Measurements from ENCODE around the gene SCARB2.
A peak's percentile ranks its signal among the peaks of the same experiment; 100 is the strongest.

SCARB2 gene

DNA sequence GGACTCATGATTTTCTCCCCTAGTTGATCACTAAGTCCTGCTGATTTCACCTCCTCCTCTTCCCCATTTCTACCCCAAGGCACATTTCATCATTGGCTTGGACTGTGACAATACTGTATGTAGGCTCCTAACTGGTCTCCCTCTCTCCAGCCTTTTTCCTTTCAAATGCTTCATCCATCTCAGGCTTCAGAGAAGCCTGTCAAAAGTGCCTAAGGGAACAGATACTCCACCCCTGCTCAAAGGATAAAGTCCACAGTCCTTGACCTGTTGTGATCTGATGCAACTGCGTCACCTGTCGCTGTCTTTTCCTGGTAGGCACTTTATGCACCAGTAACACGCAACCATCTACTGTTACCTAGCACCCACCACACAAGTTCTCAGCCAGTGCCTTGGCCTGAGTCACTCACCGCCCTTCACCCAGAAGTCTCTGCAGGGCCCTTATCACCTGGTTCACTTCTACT lies 12.8 kb downstream of the SCARB2 start:
- H3K27ac ChIP-seq = peak overlapping the region; percentile 97
- TF ChIP-seq ZFX (IDR thresholded peaks at IDR 0.05; ENCODE audit: borderline replicate concordance) = no peak
- TF ChIP-seq, protein P1, sequence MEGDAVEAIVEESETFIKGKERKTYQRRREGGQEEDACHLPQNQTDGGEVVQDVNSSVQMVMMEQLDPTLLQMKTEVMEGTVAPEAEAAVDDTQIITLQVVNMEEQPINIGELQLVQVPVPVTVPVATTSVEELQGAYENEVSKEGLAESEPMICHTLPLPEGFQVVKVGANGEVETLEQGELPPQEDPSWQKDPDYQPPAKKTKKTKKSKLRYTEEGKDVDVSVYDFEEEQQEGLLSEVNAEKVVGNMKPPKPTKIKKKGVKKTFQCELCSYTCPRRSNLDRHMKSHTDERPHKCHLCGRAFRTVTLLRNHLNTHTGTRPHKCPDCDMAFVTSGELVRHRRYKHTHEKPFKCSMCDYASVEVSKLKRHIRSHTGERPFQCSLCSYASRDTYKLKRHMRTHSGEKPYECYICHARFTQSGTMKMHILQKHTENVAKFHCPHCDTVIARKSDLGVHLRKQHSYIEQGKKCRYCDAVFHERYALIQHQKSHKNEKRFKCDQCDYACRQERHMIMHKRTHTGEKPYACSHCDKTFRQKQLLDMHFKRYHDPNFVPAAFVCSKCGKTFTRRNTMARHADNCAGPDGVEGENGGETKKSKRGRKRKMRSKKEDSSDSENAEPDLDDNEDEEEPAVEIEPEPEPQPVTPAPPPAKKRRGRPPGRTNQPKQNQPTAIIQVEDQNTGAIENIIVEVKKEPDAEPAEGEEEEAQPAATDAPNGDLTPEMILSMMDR (IDR thresholded peaks at IDR 0.05) = no peak

DNA sequence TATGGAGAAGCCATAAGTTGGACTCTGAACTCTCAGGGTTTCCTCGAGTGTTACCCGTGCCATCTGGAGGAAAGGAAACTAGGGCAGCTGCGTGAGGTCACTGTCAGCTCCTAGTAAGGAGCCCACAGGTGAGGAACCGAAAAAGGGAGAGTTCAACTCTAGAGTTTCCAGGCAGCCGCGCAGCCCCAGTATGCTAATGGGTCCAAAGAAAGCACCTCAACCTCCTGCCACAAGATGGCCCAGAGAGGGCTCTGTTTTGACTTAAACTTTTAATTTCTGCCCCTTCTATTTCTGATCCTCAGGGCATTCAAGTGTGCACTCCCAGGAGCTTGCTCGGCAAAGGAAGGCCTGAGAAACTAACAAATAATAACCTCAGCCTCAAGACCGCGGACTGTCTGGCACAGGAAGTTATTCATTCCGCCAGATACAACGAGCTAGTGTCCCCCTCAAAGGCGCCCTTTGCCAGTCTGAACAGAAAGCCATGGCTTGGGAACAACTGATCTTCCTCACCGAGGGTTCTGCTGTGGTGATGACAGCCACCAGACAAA lies 13.9 kb downstream of the SCARB2 start:
- H3K27ac ChIP-seq = peak overlapping the region; percentile 97
- TF ChIP-seq, protein P1 (IDR thresholded peaks at IDR 0.05) = peak; percentile 15
- no peak for TF ChIP-seq ZFX (IDR thresholded peaks at IDR 0.05; ENCODE audit: borderline replicate concordance)

DNA sequence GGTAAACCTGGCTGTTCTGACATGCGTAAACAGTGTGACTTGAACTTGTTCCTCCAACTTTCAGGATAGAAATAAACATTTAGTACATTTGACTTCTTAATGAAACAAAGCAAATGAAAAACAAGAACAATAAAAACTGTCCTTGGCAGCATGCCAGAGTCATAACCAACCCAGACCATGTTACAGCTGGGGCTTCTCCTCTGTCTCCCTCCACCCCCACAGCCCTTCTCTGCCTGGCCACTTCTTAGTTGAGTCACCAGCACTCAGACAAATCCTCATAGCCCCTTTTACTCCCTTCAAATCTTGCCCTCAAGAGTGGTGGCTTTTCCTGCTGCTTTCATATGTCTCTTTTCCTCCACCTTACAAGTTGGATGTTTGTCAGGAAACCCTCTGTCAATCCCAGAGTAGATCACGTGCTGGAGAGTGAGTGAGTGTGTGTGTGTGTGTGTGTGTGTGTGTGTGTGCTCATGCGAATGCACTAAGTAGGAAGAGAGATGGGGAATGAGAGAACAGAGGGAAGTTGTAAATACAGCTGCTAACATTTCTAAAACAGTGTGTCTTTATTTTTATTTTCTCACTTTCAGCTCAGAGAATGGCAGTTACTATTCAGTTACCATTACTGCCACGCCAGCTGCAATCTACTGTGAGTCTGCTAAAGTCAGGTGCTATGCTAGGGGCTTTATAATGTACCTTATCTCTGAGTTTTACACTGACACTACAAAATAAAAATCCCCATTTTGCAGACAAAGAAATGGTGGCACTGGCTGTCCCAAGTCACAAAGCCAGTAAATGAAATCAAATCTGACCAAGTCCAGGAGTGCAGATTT lies 15.0 kb downstream of the SCARB2 start:
- TF ChIP-seq, protein P1 (IDR thresholded peaks at IDR 0.05) = no peak
- TF ChIP-seq ZFX (IDR thresholded peaks at IDR 0.05; ENCODE audit: borderline replicate concordance) = no peak
- H3K27ac ChIP-seq = peak overlapping the region; percentile 97

DNA sequence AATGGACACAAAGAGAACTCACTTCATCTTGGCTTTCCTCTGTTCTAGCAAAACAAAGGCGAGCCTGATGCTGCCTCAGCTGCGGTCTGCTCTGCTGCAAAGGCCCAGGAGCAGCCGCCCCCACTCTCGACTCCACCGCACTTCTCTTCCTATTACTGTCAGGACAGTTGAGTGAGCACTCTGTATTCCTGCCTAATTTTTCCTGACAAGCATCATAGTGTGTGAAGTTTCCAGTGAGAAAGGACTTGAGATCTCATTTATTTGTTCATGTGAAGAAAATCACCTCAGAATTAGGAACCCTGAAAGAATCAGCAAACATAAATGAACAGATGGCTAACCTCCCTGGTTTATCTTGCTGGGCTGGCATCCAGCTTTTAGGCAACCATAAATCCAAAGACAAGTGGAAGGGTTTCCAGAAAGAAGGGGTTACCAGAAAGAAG lies 15.6 kb downstream of the SCARB2 start:
- peak overlapping the region; percentile 97 for H3K27ac ChIP-seq

DNA sequence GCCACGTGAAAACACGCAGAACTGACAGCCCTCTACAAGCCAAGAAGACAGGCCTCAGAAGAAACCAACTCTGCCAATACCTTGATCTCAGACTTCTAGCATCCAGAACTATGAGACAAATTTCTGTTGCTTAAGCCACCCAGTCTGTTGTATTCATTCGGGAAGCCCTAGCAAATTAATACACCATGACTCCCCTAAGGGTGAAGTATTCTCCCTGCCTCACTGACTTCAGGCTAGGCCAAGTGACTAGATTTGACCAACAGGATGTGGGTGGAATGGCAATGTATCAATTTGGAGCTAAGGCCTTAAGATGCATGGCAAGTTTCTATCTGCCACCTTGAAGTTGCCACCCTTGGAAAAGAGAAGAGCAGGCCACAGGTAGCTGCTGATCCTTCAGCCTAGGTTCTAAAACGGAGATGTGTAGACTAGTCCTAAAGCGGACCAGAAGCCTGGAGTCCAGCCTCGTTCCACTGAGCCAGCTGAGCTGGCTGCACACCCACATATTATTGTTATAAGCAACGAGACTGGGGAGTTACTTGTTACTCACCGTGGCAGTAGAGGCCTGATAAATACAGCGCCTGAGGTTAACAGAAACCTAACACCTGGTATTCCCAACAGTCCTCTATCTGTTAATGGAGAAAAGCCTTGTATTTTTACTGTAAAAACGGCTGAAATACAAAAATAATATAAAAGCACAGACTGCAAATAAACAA lies 16.4 kb downstream of the SCARB2 start:
- peak overlapping the region; percentile 97 for H3K27ac ChIP-seq
- TF ChIP-seq ZFX (IDR thresholded peaks at IDR 0.05; ENCODE audit: borderline replicate concordance) = no peak
- TF ChIP-seq, protein P1 (IDR thresholded peaks at IDR 0.05) = no peak

More for the DNA sequence above, 15.6 kb downstream of the SCARB2 start:
- TF ChIP-seq ZFX (IDR thresholded peaks at IDR 0.05; ENCODE audit: borderline replicate concordance) = no peak
- TF ChIP-seq, protein P1 (IDR thresholded peaks at IDR 0.05) = no peak

DNA sequence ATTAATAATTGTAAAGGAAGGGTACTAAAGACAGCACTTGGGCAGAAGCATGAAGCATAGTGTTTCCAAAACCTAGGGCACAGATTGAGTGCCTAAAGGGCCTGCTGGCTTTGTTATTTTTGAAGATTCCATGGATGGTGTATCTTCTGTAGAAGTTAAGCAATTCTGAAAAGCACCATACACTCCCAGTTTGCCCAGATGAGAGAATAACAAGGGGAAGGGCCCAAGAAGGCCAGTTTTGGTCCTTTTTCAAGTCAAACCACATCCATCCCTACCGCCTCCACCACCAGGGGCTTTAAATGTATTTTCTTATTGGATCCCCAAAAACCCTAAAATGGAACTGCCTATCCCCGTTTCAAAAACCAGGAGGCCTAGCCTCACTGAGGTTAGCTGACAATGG lies 17.2 kb downstream of the SCARB2 start:
- no peak overlapping the region for H3K27ac ChIP-seq
- no peak for TF ChIP-seq ZFX (IDR thresholded peaks at IDR 0.05; ENCODE audit: borderline replicate concordance)
- TF ChIP-seq, protein P1 (IDR thresholded peaks at IDR 0.05) = no peak

Measured in 22Rv1 (cell line).